Heart right ventricle (tissue), 16 donors: ENCODE data around the gene SLC13A4. TPM values are rescaled to one million over a fixed set of nuclear protein-coding genes. Genes with fewer than 3 reads are reported as not detected.

Experiments used
- ATAC-seq, 8 donors: fragments of 200-7000 bp; cut with Tn5 transposase; one replicate each; pipeline ENCODE4 v1.9.1; 2020; ENCODE audit warnings: mild to moderate bottlenecking in 8 of 8, moderate library complexity in 8 of 8, moderate number of reproducible peaks in 1 of 8
- DNase-seq, 2 donors: peaks; one replicate each; pipeline ENCODE4 v3.0.0-alpha.2; 2020
- H3K27ac ChIP-seq, 10 donors: fragments of 200-600 bp; sonication (generic) in 2 of 10; one replicate each; pipeline versions ENCODE4 v1.5.0 to v1.8.0; 2020 to 2022; ENCODE audit warnings: mild to moderate bottlenecking in 3 of 10
- H3K27me3 ChIP-seq, 7 donors: fragments of 200-600 bp; one replicate each; pipeline ENCODE4 v1.8.0; 2021 to 2022; ENCODE audit warnings: mild to moderate bottlenecking in 2 of 7
- H3K36me3 ChIP-seq, 9 donors: fragments of 200-600 bp; sonication (generic) in 1 of 9; one replicate each; pipeline versions ENCODE4 v1.5.0 to v1.8.0; 2020 to 2022; ENCODE audit warnings: mild to moderate bottlenecking in 2 of 9
- H3K4me1 ChIP-seq, 9 donors: fragments of 200-600 bp; sonication (generic) in 1 of 9; one replicate each; pipeline versions ENCODE4 v1.5.0 to v1.8.0; 2020 to 2022; ENCODE audit warnings: mild to moderate bottlenecking in 4 of 9
- H3K4me3 ChIP-seq, 10 donors: fragments of 200-600 bp; sonication (generic) in 2 of 10; one replicate each; pipeline versions ENCODE4 v1.5.0 to v1.8.0; 2020 to 2022; ENCODE audit warnings: mild to moderate bottlenecking in 7 of 10, moderate library complexity in 2 of 10
- H3K9me3 ChIP-seq, 11 donors: fragments of 200-600 bp in 10 of 11; sonication (generic) in 2 of 11; one replicate each; pipeline versions ENCODE4 v1.5.0 to v1.8.0; 2013 to 2022; ENCODE audit warnings: mild to moderate bottlenecking in 2 of 11, control low read depth in 1 of 11, moderate library complexity in 1 of 11
- WGBS, 2 donors: extraction: QIAGEN DNeasy Blood & Tissue Kit; methylation state at CpG; one replicate each; pipeline ENCODE4 v1.1.7; 2013; ENCODE audit warnings: inconsistent platforms in 1 of 2; 5-methylcytosine and 5-hydroxymethylcytosine counted together
- intact Hi-C, 10 donors: fragments of 100-400 bp; cut with DNase I; formaldehyde crosslinking; loops; one replicate each; pipeline versions ENCODE4 v1.11.1 to v1.14.2; 2022
- polyA plus RNA-seq, 2 donors: library from polyadenylated mRNA; stranded (reverse); fragments of 200-250 nt; gene quantifications; one replicate each; pipeline ENCODE4 v1.2.3, GENCODE V29; 2013
- total RNA-seq, 10 donors: library from RNA; stranded (reverse); fragmentation: NEBNext Ultra II Directional in 3 of 10; extraction: Animal tissue kit (Norgen Biotek cat#: 25700) in 3 of 10; gene quantifications; one replicate each; pipeline versions ENCODE4 v1.2.1 to v1.2.4, GENCODE V29; 2021 to 2023
- TF ChIP-seq, protein P1 (sequence below), 9 donors: fragments of 200-600 bp; sonication (generic) in 2 of 9; IDR thresholded peaks; one replicate each; pipeline versions ENCODE4 v1.5.0 to v1.8.0; 2021 to 2022; ENCODE audit warnings: antibody characterized with exemption in 9 of 9, mild to moderate bottlenecking in 5 of 9, moderate library complexity in 1 of 9
- donor health status: Arrhythmogenic right ventricular cardiomyopathy.
- donor health status: ischemic (EF 13 %, LVEDD 7.1; RV severe dilation, severe dysfunction).
- donor health status: healthy with polysubstance abuse.
- donor health status: DM: no; HTN: yes; CAD: no.
- donor health status: DM: no; HTN: no; CAD: no.
- donor health status: ischemic (EF 25% LVEDD 6.9; RV normal size, moderate dysfunction).
- donor health status: ischemic (EF 25% LVEDD 5.7; RV mildly dilated, moderate dysfunction).
- donor health status: healthy.
- donor health status: DM: yes; HTN: yes; CAD: no.
- donor health status: Ischemic cardiomyopathy.
- donor health status: ischemic (EF 35%, LVEDD 5.7; RV mildly dilated, moderate dysfunction).
- donor health status: nonischemic (EF 11% LVEDD 7.7; RV severe dilation, severe dysfunction).
- donor health status: DM: yes; HTN: yes; CAD: no.
- donor health status: PGD.
- donor health status: ischemic (EF 29% LVEDD 5.4; RV normal size, mild dysfunction).
- donor health status: nonischemic (EF 23%, LVEDD 6.1; RV moderate dilation, normal function).

The SLC13A4 gene
- total and polyA plus RNA-seq, 12 donors: 0.08 to 2.8 (median 0.56) TPM; not detected in 2

DNA sequence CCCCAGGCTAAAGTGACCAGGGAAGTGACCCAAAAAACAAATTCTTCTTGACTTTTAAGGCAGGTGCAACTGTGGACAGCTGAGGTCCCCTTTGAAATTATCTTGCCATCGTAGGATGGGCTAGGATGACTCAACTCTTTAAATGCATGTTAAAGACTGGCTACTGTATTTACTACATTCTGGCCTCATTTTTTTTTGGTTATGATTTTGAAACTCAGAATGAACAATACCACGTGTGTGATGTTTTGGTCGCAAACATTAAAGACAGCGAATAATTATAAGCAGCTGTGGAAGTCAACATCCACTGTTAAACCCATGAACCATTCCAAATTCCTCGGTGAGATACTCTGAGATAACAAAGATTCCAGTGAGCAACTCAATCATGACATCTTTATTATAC lies 1.2 kb upstream of the SLC13A4 start:
- ATAC-seq (no peak), DNase-seq (no peak)
- Histone ChIP-seq H3K27me3 (no peaks in the 10 kb centered on the region), H3K9me3 (no peaks in the 10 kb centered on the region), H3K4me1 (peaks cover 0 to 20% (median 0%) of the 10 kb centered on the region in 9 donors), H3K36me3 (peaks cover 0 to 20% (median 0%) of the 10 kb centered on the region in 9 donors), H3K4me3 (no peak overlapping the region), H3K27ac (no peak overlapping the region)
- 84 to 92% methylated on average over 5 of the region's 5 CpGs for WGBS, 2 donors
- intact Hi-C loops: no loop called here
- TF ChIP-seq, protein P1, sequence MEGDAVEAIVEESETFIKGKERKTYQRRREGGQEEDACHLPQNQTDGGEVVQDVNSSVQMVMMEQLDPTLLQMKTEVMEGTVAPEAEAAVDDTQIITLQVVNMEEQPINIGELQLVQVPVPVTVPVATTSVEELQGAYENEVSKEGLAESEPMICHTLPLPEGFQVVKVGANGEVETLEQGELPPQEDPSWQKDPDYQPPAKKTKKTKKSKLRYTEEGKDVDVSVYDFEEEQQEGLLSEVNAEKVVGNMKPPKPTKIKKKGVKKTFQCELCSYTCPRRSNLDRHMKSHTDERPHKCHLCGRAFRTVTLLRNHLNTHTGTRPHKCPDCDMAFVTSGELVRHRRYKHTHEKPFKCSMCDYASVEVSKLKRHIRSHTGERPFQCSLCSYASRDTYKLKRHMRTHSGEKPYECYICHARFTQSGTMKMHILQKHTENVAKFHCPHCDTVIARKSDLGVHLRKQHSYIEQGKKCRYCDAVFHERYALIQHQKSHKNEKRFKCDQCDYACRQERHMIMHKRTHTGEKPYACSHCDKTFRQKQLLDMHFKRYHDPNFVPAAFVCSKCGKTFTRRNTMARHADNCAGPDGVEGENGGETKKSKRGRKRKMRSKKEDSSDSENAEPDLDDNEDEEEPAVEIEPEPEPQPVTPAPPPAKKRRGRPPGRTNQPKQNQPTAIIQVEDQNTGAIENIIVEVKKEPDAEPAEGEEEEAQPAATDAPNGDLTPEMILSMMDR (IDR thresholded peaks at IDR 0.05): no peak

DNA sequence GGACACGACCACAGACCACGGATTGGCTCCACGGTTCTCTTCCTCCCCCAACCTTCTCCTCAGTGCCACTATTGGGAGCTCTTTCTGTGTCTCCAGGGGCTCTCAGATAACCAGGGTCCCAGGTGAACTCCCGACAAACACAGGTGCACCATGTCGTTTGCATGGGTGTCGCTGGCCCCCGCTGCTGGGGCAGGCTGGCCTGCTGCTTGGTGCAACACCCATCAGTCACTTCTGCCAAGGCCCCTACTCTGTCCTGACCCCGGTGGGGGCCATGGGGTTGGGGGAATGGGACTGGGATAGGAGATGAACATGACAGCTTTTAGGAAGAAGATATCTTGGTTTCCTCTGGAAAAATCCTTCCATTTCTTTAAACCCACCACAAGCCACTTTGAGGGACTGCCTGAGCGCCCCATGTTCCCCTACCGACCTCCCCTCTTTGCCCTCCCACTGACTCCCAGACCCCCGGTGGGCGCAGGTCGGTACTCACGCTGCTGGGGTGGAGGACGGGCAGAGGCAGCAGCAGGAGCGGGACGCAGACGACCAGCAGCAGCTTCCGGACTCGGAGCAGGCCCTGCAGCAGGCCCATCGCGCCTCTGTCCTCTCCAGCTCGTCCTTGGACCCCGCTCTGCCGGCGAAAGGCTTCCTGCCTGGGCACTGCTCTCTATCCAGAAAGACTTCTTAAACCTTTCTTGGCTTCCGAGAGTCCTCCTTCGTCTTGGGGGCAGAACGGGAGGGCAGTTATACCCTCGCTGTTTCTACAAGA lies 894 bp downstream of the SLC13A4 start:
- intact Hi-C loops: no loop called here
- no peak overlapping the region for H3K4me3 ChIP-seq
- no peak overlapping the region for H3K27ac ChIP-seq
- H3K27me3 ChIP-seq: no peaks in the 10 kb centered on the region
- H3K36me3 ChIP-seq: peaks cover 0 to 2% (median 0%) of the 10 kb centered on the region in 9 donors
- DNase-seq (no peak), ATAC-seq (peak in 1 of 8 donors; percentile 42)
- 95 to 97% methylated on average over 30 of the region's 30 CpGs for WGBS, 2 donors
- TF ChIP-seq, protein P1 (IDR thresholded peaks at IDR 0.05): no peak
- peaks cover 0 to 20% (median 0%) of the 10 kb centered on the region in 9 donors for H3K4me1 ChIP-seq
- H3K9me3 ChIP-seq: no peaks in the 10 kb centered on the region

DNA sequence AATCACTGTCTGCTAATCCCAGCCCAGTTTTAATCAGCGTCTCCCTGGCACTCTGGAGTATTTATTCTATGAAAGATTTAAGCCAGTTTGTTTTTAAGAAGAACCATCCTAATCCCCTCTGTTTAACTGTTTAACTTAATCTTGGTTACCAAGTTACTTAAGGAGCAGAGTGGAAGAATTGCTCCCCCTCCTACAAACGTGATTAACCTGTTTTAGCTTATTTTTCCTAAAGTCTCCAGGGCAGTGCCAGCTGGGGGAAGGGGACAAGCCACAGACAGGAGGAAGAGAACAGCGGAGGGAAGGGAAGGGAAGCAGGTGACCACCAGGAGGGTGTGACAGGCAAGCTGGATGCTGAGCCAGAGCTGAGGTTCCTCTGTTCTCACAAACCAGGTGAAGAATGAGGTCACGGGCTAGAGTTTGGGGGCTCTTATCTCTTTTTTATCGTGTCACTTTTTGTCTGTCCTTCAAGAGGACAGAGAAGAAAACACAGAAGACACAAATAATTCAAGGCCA lies 1.7 kb downstream of the SLC13A4 start:
- H3K9me3 ChIP-seq: no peaks in the 10 kb centered on the region
- peaks cover 0 to 17% (median 0%) of the 10 kb centered on the region in 9 donors for H3K4me1 ChIP-seq
- H3K27ac ChIP-seq: no peak overlapping the region
- 64 to 72% methylated on average over 5 of the region's 5 CpGs for WGBS, 2 donors
- DNase-seq (no peak), ATAC-seq (no peak)
- H3K27me3 ChIP-seq: no peaks in the 10 kb centered on the region
- no peak overlapping the region for H3K4me3 ChIP-seq
- intact Hi-C loops: no loop called here
- H3K36me3 ChIP-seq: no peaks in the 10 kb centered on the region
- TF ChIP-seq, protein P1 (IDR thresholded peaks at IDR 0.05): no peak

DNA sequence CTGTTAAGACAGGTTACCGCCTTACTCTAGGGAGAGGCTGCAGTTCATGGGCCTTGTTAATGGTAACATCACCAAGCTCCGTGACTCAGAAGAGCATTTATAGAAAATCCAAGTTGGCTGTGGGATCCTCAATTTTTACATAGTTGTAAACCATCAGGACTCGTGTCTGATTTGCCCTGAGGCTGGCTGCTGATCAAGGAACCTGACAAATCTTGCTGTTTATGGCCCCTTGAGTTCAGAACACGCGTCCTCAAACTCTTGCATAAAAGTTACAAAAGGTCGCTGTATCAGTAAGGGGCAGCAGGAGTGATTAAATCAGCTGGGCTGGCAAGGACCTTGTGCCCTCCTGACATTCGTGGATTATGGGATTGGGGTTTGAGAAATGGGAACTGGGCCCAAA lies 4.6 kb downstream of the SLC13A4 start:
- intact Hi-C loops: no loop called here
- ATAC-seq (no peak), DNase-seq (no peak)
- H3K27me3 ChIP-seq: no peaks in the 10 kb centered on the region
- 91 to 94% methylated on average over 7 of the region's 7 CpGs for WGBS, 2 donors
- H3K27ac ChIP-seq: no peak overlapping the region
- H3K9me3 ChIP-seq: no peaks in the 10 kb centered on the region
- H3K4me3 ChIP-seq: no peak overlapping the region
- peaks cover 0 to 13% (median 0%) of the 10 kb centered on the region in 9 donors for H3K4me1 ChIP-seq
- no peaks in the 10 kb centered on the region for H3K36me3 ChIP-seq
- TF ChIP-seq, protein P1 (IDR thresholded peaks at IDR 0.05): no peak
